Measurements from ENCODE around the gene E4F1.

The E4F1 gene

DNA sequence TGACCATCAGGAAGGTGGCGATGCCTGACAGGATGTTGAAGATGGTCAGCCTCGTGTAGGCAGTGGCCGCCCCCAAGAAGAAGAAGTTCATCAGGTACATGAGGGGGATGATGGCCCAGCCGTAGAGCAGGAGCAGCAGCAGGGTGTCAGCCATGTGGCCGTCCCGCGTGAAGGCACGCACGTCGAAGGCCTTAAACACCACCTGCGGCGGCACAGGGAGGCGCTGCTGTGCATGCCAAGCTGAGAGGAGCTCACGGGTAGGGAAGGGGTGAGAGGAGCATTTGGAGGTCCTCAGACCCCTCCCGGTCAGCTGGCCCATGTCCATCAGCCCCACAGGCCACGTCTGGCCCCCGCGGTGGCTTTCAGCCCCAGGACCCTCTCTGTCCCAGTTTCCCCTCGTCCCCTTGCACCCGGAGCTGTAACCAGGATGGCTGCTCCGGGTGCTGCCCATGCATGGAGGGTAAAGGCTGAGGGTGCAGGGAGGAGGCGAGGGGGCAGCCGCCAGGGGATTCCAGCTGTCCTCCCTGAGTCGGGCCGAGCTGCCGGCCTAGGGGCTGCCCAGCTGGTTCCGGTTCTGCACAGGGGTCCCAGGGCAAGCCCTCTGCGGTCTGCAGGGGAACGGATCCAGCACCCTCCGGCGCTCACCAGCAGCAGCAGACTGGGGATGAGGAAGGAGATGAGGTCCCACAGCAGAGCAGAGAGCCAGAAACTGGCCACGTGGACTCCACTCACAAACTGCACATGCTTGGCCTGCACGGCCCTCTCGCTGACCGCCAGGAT, 61.6 kb downstream of the E4F1 start:
- no peak overlapping the region for H3K4me3 ChIP-seq (ENCODE audit: low read length)
- TF ChIP-seq, protein P1, sequence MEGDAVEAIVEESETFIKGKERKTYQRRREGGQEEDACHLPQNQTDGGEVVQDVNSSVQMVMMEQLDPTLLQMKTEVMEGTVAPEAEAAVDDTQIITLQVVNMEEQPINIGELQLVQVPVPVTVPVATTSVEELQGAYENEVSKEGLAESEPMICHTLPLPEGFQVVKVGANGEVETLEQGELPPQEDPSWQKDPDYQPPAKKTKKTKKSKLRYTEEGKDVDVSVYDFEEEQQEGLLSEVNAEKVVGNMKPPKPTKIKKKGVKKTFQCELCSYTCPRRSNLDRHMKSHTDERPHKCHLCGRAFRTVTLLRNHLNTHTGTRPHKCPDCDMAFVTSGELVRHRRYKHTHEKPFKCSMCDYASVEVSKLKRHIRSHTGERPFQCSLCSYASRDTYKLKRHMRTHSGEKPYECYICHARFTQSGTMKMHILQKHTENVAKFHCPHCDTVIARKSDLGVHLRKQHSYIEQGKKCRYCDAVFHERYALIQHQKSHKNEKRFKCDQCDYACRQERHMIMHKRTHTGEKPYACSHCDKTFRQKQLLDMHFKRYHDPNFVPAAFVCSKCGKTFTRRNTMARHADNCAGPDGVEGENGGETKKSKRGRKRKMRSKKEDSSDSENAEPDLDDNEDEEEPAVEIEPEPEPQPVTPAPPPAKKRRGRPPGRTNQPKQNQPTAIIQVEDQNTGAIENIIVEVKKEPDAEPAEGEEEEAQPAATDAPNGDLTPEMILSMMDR (conservative IDR thresholded peaks at IDR 0.05; ENCODE audit: low read length): no peak
- no peak for DNase-seq (ENCODE audit: low read depth)

All from AG10803 (cell line).